ENCODE measurements around the gene MPP3.

Gene MPP3

GRCh38 chr17:43769859-43770258, 63.1 kb downstream of the MPP3 start:
- no peaks in the 10 kb centered on the region for H3K9me3 Mint-ChIP-seq
- no peaks in the 10 kb centered on the region for H3K27me3 Mint-ChIP-seq
- H3K36me3 Mint-ChIP-seq (ENCODE audit: low read depth): peaks cover 61% of the 10 kb centered on the region
- peaks cover 3% of the 10 kb centered on the region for H3K4me1 Mint-ChIP-seq (ENCODE audit: low read depth)
- DNase-seq: no peak
- no peak overlapping the region for H3K27ac Mint-ChIP-seq
- H3K4me3 Mint-ChIP-seq: no peak overlapping the region

- Mint-ChIP-seq H3K27ac (no peak overlapping the region), H3K4me1 (ENCODE audit: low read depth) (peaks cover 3% of the 10 kb centered on the region), H3K27me3 (no peaks in the 10 kb centered on the region), H3K9me3 (no peaks in the 10 kb centered on the region), H3K36me3 (ENCODE audit: low read depth) (peaks cover 57% of the 10 kb centered on the region), H3K4me3 (no peak overlapping the region)
- no peak for DNase-seq
Measured at GRCh38 chr17:43769426-43769825, 63.5 kb downstream of the MPP3 start.

GRCh38 chr17:43768943-43769342, 64.0 kb downstream of the MPP3 start:
- Mint-ChIP-seq H3K27me3 (no peaks in the 10 kb centered on the region), H3K4me3 (no peak overlapping the region)

GRCh38 chr17:43768382-43768781, 64.6 kb downstream of the MPP3 start:
- no peak overlapping the region for H3K27ac Mint-ChIP-seq

More at GRCh38 chr17:43768943-43769342, 64.0 kb downstream of the MPP3 start:
- no peak for DNase-seq
- peaks cover 53% of the 10 kb centered on the region for H3K36me3 Mint-ChIP-seq (ENCODE audit: low read depth)
- no peak overlapping the region for H3K27ac Mint-ChIP-seq
- no peaks in the 10 kb centered on the region for H3K9me3 Mint-ChIP-seq
- H3K4me1 Mint-ChIP-seq (ENCODE audit: low read depth): peaks cover 3% of the 10 kb centered on the region

GRCh38 chr17:43767713-43768059, 65.3 kb downstream of the MPP3 start:
- Mint-ChIP-seq H3K36me3 (ENCODE audit: low read depth) (peaks cover 40% of the 10 kb centered on the region), H3K4me3 (no peak overlapping the region), H3K27ac (no peak overlapping the region), H3K9me3 (no peaks in the 10 kb centered on the region), H3K4me1 (ENCODE audit: low read depth) (no peaks in the 10 kb centered on the region), H3K27me3 (no peaks in the 10 kb centered on the region)
- no peak for DNase-seq

More at GRCh38 chr17:43768382-43768781, 64.6 kb downstream of the MPP3 start:
- peaks cover 47% of the 10 kb centered on the region for H3K36me3 Mint-ChIP-seq (ENCODE audit: low read depth)
- no peak for DNase-seq
- no peaks in the 10 kb centered on the region for H3K9me3 Mint-ChIP-seq
- no peaks in the 10 kb centered on the region for H3K27me3 Mint-ChIP-seq
- H3K4me3 Mint-ChIP-seq: no peak overlapping the region
- peaks cover 2% of the 10 kb centered on the region for H3K4me1 Mint-ChIP-seq (ENCODE audit: low read depth)

GRCh38 chr17:43767053-43767712, 65.8 kb downstream of the MPP3 start:
- Mint-ChIP-seq H3K4me3 (no peak overlapping the region), H3K27me3 (no peaks in the 10 kb centered on the region), H3K36me3 (ENCODE audit: low read depth) (peaks cover 35% of the 10 kb centered on the region), H3K9me3 (no peaks in the 10 kb centered on the region), H3K4me1 (ENCODE audit: low read depth) (no peaks in the 10 kb centered on the region), H3K27ac (no peak overlapping the region)
- no peak for DNase-seq

GRCh38 chr17:43766413-43767052, 66.4 kb downstream of the MPP3 start:
- Mint-ChIP-seq H3K27me3 (no peaks in the 10 kb centered on the region), H3K4me1 (ENCODE audit: low read depth) (no peaks in the 10 kb centered on the region), H3K27ac (no peak overlapping the region), H3K9me3 (no peaks in the 10 kb centered on the region), H3K36me3 (ENCODE audit: low read depth) (peaks cover 30% of the 10 kb centered on the region), H3K4me3 (no peak overlapping the region)
- peak; percentile 64 for DNase-seq

- Mint-ChIP-seq H3K36me3 (ENCODE audit: low read depth) (no peaks in the 10 kb centered on the region), H3K4me3 (no peak overlapping the region), H3K27me3 (peaks cover 29% of the 10 kb centered on the region), H3K27ac (no peak overlapping the region), H3K4me1 (ENCODE audit: low read depth) (peaks cover 3% of the 10 kb centered on the region), H3K9me3 (no peaks in the 10 kb centered on the region)
- peak; percentile 94 for DNase-seq
Measured at GRCh38 chr17:43760254-43760852, 72.6 kb downstream of the MPP3 start.

GRCh38 chr17:43759836-43760235, 73.1 kb downstream of the MPP3 start:
- peaks cover 30% of the 10 kb centered on the region for H3K27me3 Mint-ChIP-seq
- H3K27ac Mint-ChIP-seq: no peak overlapping the region
- H3K36me3 Mint-ChIP-seq (ENCODE audit: low read depth): no peaks in the 10 kb centered on the region
- H3K9me3 Mint-ChIP-seq: no peaks in the 10 kb centered on the region
- H3K4me1 Mint-ChIP-seq (ENCODE audit: low read depth): peaks cover 3% of the 10 kb centered on the region
- no peak for DNase-seq
- H3K4me3 Mint-ChIP-seq: no peak overlapping the region

GRCh38 chr17:43758497-43759174, 74.3 kb downstream of the MPP3 start, which contains the start of gene SOST:
SOST (minus strand) TSS chr17:43758791; CDS start chr17:43758741, 50 bp downstream.
- H3K27ac Mint-ChIP-seq: no peak within 1 kb of the TSS
- H3K4me1 Mint-ChIP-seq (ENCODE audit: low read depth): peaks cover 3% of the 10 kb centered on the region
- H3K9me3 Mint-ChIP-seq: no peaks in the 10 kb centered on the region
- no peak within 1 kb of the TSS for H3K4me3 Mint-ChIP-seq
- peaks cover 40% of the 10 kb centered on the region for H3K27me3 Mint-ChIP-seq
- no peaks in the 10 kb centered on the region for H3K36me3 Mint-ChIP-seq (ENCODE audit: low read depth)
- no peak for DNase-seq

GRCh38 chr17:43758086-43758485, 74.9 kb downstream of the MPP3 start:
- Mint-ChIP-seq H3K36me3 (ENCODE audit: low read depth) (no peaks in the 10 kb centered on the region), H3K27ac (no peak overlapping the region), H3K4me1 (ENCODE audit: low read depth) (peaks cover 3% of the 10 kb centered on the region), H3K9me3 (no peaks in the 10 kb centered on the region), H3K27me3 (peaks cover 44% of the 10 kb centered on the region), H3K4me3 (no peak overlapping the region)
- DNase-seq: no peak

GRCh38 chr17:43757171-43757660, 75.7 kb downstream of the MPP3 start:
- H3K9me3 Mint-ChIP-seq: no peaks in the 10 kb centered on the region
- DNase-seq: no peak
- H3K36me3 Mint-ChIP-seq (ENCODE audit: low read depth): no peaks in the 10 kb centered on the region
- no peak overlapping the region for H3K4me3 Mint-ChIP-seq
- no peak overlapping the region for H3K27ac Mint-ChIP-seq
- peaks cover 51% of the 10 kb centered on the region for H3K27me3 Mint-ChIP-seq
- H3K4me1 Mint-ChIP-seq (ENCODE audit: low read depth): peaks cover 3% of the 10 kb centered on the region

GRCh38 chr17:43756201-43756600, 76.7 kb downstream of the MPP3 start:
- peaks cover 53% of the 10 kb centered on the region for H3K27me3 Mint-ChIP-seq
- no peak overlapping the region for H3K27ac Mint-ChIP-seq
- H3K4me1 Mint-ChIP-seq (ENCODE audit: low read depth): peaks cover 3% of the 10 kb centered on the region
- no peaks in the 10 kb centered on the region for H3K9me3 Mint-ChIP-seq
- H3K36me3 Mint-ChIP-seq (ENCODE audit: low read depth): no peaks in the 10 kb centered on the region
- no peak for DNase-seq
- H3K4me3 Mint-ChIP-seq: no peak overlapping the region

- Mint-ChIP-seq H3K9me3 (no peaks in the 10 kb centered on the region), H3K4me1 (ENCODE audit: low read depth) (peaks cover 3% of the 10 kb centered on the region), H3K27ac (no peak overlapping the region), H3K36me3 (ENCODE audit: low read depth) (no peaks in the 10 kb centered on the region), H3K4me3 (no peak overlapping the region), H3K27me3 (peaks cover 60% of the 10 kb centered on the region)
- DNase-seq: no peak
Measured at GRCh38 chr17:43755389-43755875, 77.5 kb downstream of the MPP3 start.
